ENCODE results near the gene LRRK2.

Gene LRRK2

GRCh38 chr12:40226705-40227104 lies 1.9 kb downstream of the LRRK2 start:
- no peak for DNase-seq (ENCODE audit: low read depth in 1 of 2, low spot score in 1 of 2)
- H3K27ac ChIP-seq (replicated peaks) = no peak overlapping the region
- peak overlapping the region; percentile 15; the same call in 1 of the 2 replicates for H3K4me3 ChIP-seq (replicated peaks; ENCODE audit: insufficient read depth, low read length)
- H3K27me3 ChIP-seq (ENCODE audit: insufficient read depth, poor library complexity, severe bottlenecking) = no peaks in the 10 kb centered on the region
- TF ChIP-seq SPI1 (IDR thresholded peaks at IDR 0.05; ENCODE audit: borderline replicate concordance, low read depth) (no peak), CTCF (IDR thresholded peaks at IDR 0.05; ENCODE audit: insufficient read depth, low read length) (no peak), GABPA (IDR thresholded peaks at IDR 0.05; ENCODE audit: low read depth) (no peak), REST (IDR thresholded peaks at IDR 0.05; ENCODE audit: insufficient replicate concordance, low read depth) (no peak), POLR2AphosphoS5 (IDR thresholded peaks at IDR 0.05; ENCODE audit: low read depth) (no peak)

- no peaks in the 10 kb centered on the region for H3K27me3 ChIP-seq (ENCODE audit: insufficient read depth, poor library complexity, severe bottlenecking)
- DNase-seq (ENCODE audit: low read depth in 1 of 2, low spot score in 1 of 2) = no peak
- no peak overlapping the region for H3K27ac ChIP-seq (replicated peaks)
- H3K4me3 ChIP-seq (replicated peaks; ENCODE audit: insufficient read depth, low read length) = no peak overlapping the region
- TF ChIP-seq GABPA (IDR thresholded peaks at IDR 0.05; ENCODE audit: low read depth) (no peak), CTCF (IDR thresholded peaks at IDR 0.05; ENCODE audit: insufficient read depth, low read length) (no peak), POLR2AphosphoS5 (IDR thresholded peaks at IDR 0.05; ENCODE audit: low read depth) (no peak), REST (IDR thresholded peaks at IDR 0.05; ENCODE audit: insufficient replicate concordance, low read depth) (no peak), SPI1 (IDR thresholded peaks at IDR 0.05; ENCODE audit: borderline replicate concordance, low read depth) (no peak)
Observed at GRCh38 chr12:40227447-40227846, 2.6 kb downstream of the LRRK2 start.

- Histone ChIP-seq H3K27me3 (ENCODE audit: insufficient read depth, poor library complexity, severe bottlenecking) (no peaks in the 10 kb centered on the region), H3K4me3 (replicated peaks; ENCODE audit: insufficient read depth, low read length) (no peak overlapping the region), H3K27ac (replicated peaks) (no peak overlapping the region)
- no peak for DNase-seq (ENCODE audit: low read depth in 1 of 2, low spot score in 1 of 2)
- TF ChIP-seq SPI1 (IDR thresholded peaks at IDR 0.05; ENCODE audit: borderline replicate concordance, low read depth) = no peak
- no peak for TF ChIP-seq CTCF (IDR thresholded peaks at IDR 0.05; ENCODE audit: insufficient read depth, low read length)
- no peak for TF ChIP-seq REST (IDR thresholded peaks at IDR 0.05; ENCODE audit: insufficient replicate concordance, low read depth)
- TF ChIP-seq POLR2AphosphoS5 (IDR thresholded peaks at IDR 0.05; ENCODE audit: low read depth) = no peak
- no peak for TF ChIP-seq GABPA (IDR thresholded peaks at IDR 0.05; ENCODE audit: low read depth)
Observed at GRCh38 chr12:40228727-40229126, 3.9 kb downstream of the LRRK2 start.

Data from HL-60 (cell line).